H1 (cell line): ENCODE results near the gene CSRNP3. TPM values are rescaled to one million over a fixed set of nuclear protein-coding genes. Genes with fewer than 3 reads are reported as not detected.

Experiments used
- CTCF ChIA-PET: fragments of 300-600 bp; sonication (Branson Sonifier 250); formaldehyde crosslinking; loops from one replicate; lab custom pipeline; 2021; ENCODE audit not compliant: partially characterized antibody; lab: Charles Lee
- POLR2A ChIA-PET: fragments of 300-600 bp; sonication (Branson Sonifier 250); formaldehyde crosslinking; loops from one replicate; lab custom pipeline; 2021; ENCODE audit warnings: inconsistent platforms; ENCODE audit not compliant: partially characterized antibody; lab: Charles Lee
- DNase-seq, 2 experiments: peaks; one replicate each; pipeline versions ENCODE4 v3.0.0 to v3.0.0-alpha.2; 2010 to 2022; ENCODE audit warnings: low spot score in 2 of 2, low read depth in 1 of 2, mixed read lengths in 1 of 2
- FAIRE-seq: peaks from 2 replicates; lab custom pipeline; 2011; peaks lifted over from hg19 to GRCh38; lab: Jason Lieb, UNC
- H2AFZ ChIP-seq: 2 replicates; pipeline ENCODE4 v1.8.1; 2012; ENCODE audit warnings: low read length, inconsistent platforms
- H2AK5ac ChIP-seq: 2 replicates; pipeline ENCODE4 v1.6.1; 2013; ENCODE audit warnings: low read depth, low read length
- H2BK120ac ChIP-seq: replicated peaks from 2 replicates; pipeline ENCODE3; 2013; ENCODE audit warnings: low read depth, low read length, inconsistent platforms
- H2BK12ac ChIP-seq: 2 replicates; pipeline ENCODE4 v1.6.1; 2013; ENCODE audit warnings: low read depth, low read length
- H2BK15ac ChIP-seq: 2 replicates; pipeline ENCODE4 v1.6.1; 2013; ENCODE audit warnings: low read length
- H2BK20ac ChIP-seq: 2 replicates; pipeline ENCODE4 v1.6.1; 2013; ENCODE audit warnings: low read length
- H2BK5ac ChIP-seq: 2 replicates; pipeline ENCODE4 v1.6.1; 2013; ENCODE audit warnings: low read depth, low read length
- H3K14ac ChIP-seq: 2 replicates; pipeline ENCODE4 v1.6.1; 2013; ENCODE audit warnings: inconsistent platforms; ENCODE audit not compliant: insufficient read length
- H3K18ac ChIP-seq: 2 replicates; pipeline ENCODE4 v1.6.1; 2013; ENCODE audit warnings: low read length; ENCODE audit errors: extremely low read depth
- H3K23ac ChIP-seq: 2 replicates; pipeline ENCODE4 v1.6.1; 2013; ENCODE audit warnings: inconsistent platforms; ENCODE audit not compliant: insufficient read length
- H3K23me2 ChIP-seq: 2 replicates; pipeline ENCODE4 v1.6.1; 2013; ENCODE audit warnings: low read depth, low read length
- H3K27ac ChIP-seq: 2 replicates; pipeline ENCODE4 v1.6.1; 2011; ENCODE audit warnings: low read depth, low read length, inconsistent platforms
- H3K27me3 ChIP-seq, 4 experiments: replicated peaks in 1 of 4; 1 replicate in 1 of 4; 2 replicates in 3 of 4; pipeline versions ENCODE4 v1.6.1 to v1.8.1; 2011 to 2013; ENCODE audit warnings: low read length in 3 of 4, mild to moderate bottlenecking in 3 of 4, inconsistent platforms in 2 of 4, mixed read lengths in 2 of 4, moderate library complexity in 1 of 4; ENCODE audit not compliant: control insufficient read depth in 3 of 4, insufficient read depth in 3 of 4; ENCODE audit errors: extremely low read depth in 1 of 4
- H3K36me3 ChIP-seq, 4 experiments: 2 replicates each; pipeline versions ENCODE4 v1.6.1 to v1.8.1; 2011 to 2013; ENCODE audit warnings: mild to moderate bottlenecking in 4 of 4, low read length in 3 of 4, moderate library complexity in 2 of 4, control low read depth in 1 of 4, inconsistent platforms in 1 of 4; ENCODE audit not compliant: insufficient read depth in 4 of 4, control insufficient read depth in 2 of 4
- H3K4ac ChIP-seq: replicated peaks from 2 replicates; pipeline ENCODE3; 2013; ENCODE audit warnings: low read length, low read depth, mixed read lengths, inconsistent platforms; ENCODE audit not compliant: insufficient read length
- H3K4me1 ChIP-seq, 4 experiments: replicated peaks in 1 of 4; 1 replicate in 1 of 4; 2 replicates in 3 of 4; pipeline versions ENCODE4 v1.6.1 to v1.8.1; 2011 to 2013; ENCODE audit warnings: low read length in 3 of 4, inconsistent platforms in 2 of 4, mixed read lengths in 1 of 4; ENCODE audit not compliant: insufficient read depth in 4 of 4, control insufficient read depth in 3 of 4
- H3K4me2 ChIP-seq, 2 experiments: 2 replicates each; pipeline versions ENCODE4 v1.6.1 to v1.8.1; 2011 to 2013; ENCODE audit warnings: low read depth in 2 of 2, low read length in 2 of 2, control low read depth in 1 of 2, inconsistent platforms in 1 of 2, mild to moderate bottlenecking in 1 of 2; ENCODE audit not compliant: insufficient read depth in 1 of 2
- H3K4me3 ChIP-seq, 4 experiments: fragments of 200-600, 300-600 bp in 1 of 4; sonication (generic), shearing (Covaris generic), sonication (Bioruptor Twin) in 1 of 4; 2 replicates each; pipeline versions ENCODE4 v1.5.1 to v1.8.1; 2011 to 2016; ENCODE audit warnings: low read length in 4 of 4, low read depth in 3 of 4, control low read depth in 2 of 4, inconsistent platforms in 2 of 4, mild to moderate bottlenecking in 2 of 4, mixed read lengths in 1 of 4, moderate library complexity in 1 of 4; ENCODE audit not compliant: insufficient read depth in 2 of 4; ENCODE audit errors: extremely low read depth in 1 of 4
- H3K56ac ChIP-seq: replicated peaks from 2 replicates; pipeline ENCODE3; 2013; ENCODE audit warnings: low read depth, mild to moderate bottlenecking, mixed read lengths, low read length, inconsistent platforms; ENCODE audit not compliant: insufficient read length
- H3K79me1 ChIP-seq: 2 replicates; pipeline ENCODE4 v1.6.1; 2013; ENCODE audit warnings: low read depth, low read length, control low read depth
- H3K79me2 ChIP-seq, 2 experiments: 2 replicates each; pipeline versions ENCODE4 v1.6.1 to v1.8.1; 2012 to 2013; ENCODE audit warnings: low read length in 2 of 2, mild to moderate bottlenecking in 2 of 2, inconsistent platforms in 1 of 2; ENCODE audit not compliant: insufficient read depth in 2 of 2, control insufficient read depth in 1 of 2
- H3K9ac ChIP-seq, 4 experiments: replicated peaks in 1 of 4; 1 replicate in 1 of 4; 2 replicates in 3 of 4; pipeline versions ENCODE4 v1.6.1 to v1.8.1; 2011 to 2013; ENCODE audit warnings: low read depth in 3 of 4, low read length in 3 of 4, control low read depth in 2 of 4, mild to moderate bottlenecking in 2 of 4, moderate library complexity in 2 of 4, inconsistent platforms in 1 of 4; ENCODE audit errors: extremely low read depth in 1 of 4
- H3K9me3 ChIP-seq, 2 experiments: 2 replicates each; pipeline versions ENCODE4 v1.6.1 to v1.8.1; 2012 to 2013; ENCODE audit warnings: mild to moderate bottlenecking in 2 of 2, moderate library complexity in 2 of 2, control low read depth in 1 of 2, inconsistent platforms in 1 of 2, low read depth in 1 of 2, low read length in 1 of 2, mixed read lengths in 1 of 2; ENCODE audit not compliant: insufficient read depth in 2 of 2
- H4K20me1 ChIP-seq, 2 experiments: replicated peaks in 1 of 2; 2 replicates each; pipeline versions ENCODE3 to v1.8.1; 2011 to 2013; ENCODE audit warnings: inconsistent platforms in 2 of 2, low read length in 2 of 2, mild to moderate bottlenecking in 1 of 2; ENCODE audit not compliant: insufficient read depth in 2 of 2, control insufficient read depth in 1 of 2
- H4K5ac ChIP-seq: 2 replicates; pipeline ENCODE4 v1.6.1; 2013; ENCODE audit warnings: low read length, low read depth, mixed read lengths, inconsistent platforms; ENCODE audit not compliant: insufficient read length
- H4K8ac ChIP-seq: 2 replicates; pipeline ENCODE4 v1.8.0; 2013; ENCODE audit warnings: mild to moderate bottlenecking, moderate library complexity, low read length, inconsistent platforms; ENCODE audit not compliant: insufficient read depth; ENCODE audit errors: extremely low read depth
- H4K91ac ChIP-seq: replicated peaks from 2 replicates; pipeline ENCODE3; 2013; ENCODE audit warnings: low read length, mixed read lengths, inconsistent platforms; ENCODE audit not compliant: insufficient read length
- ATF2 ChIP-seq: IDR thresholded peaks from 2 replicates; pipeline ENCODE4 v1.6.1; 2012; ENCODE audit warnings: low read length, inconsistent platforms
- HDAC6 ChIP-seq: IDR thresholded peaks from one replicate; pipeline ENCODE4 v1.7.1; 2012; ENCODE audit warnings: low read depth, mild to moderate bottlenecking, inconsistent platforms, low read length, moderate library complexity
- POLR2AphosphoS5 ChIP-seq: IDR thresholded peaks from 2 replicates; pipeline ENCODE4 v1.6.1; 2011; ENCODE audit warnings: low read depth, low read length
- TEAD4 ChIP-seq: IDR thresholded peaks from 2 replicates; pipeline ENCODE4 v1.6.1; 2012; ENCODE audit warnings: low read depth, low read length, inconsistent platforms, mixed read lengths
- WGBS, 2 experiments: shearing (Covaris generic) in 1 of 2; methylation state at CpG; one replicate each; pipeline versions ENCODE4 v1.1.6 to v1.1.7; 2013 to 2015; ENCODE audit warnings: low lambda C conversion rate in 2 of 2, mixed read lengths in 2 of 2, inconsistent platforms in 1 of 2, low coverage in 1 of 2, missing lambda C conversion rate in 1 of 2; ENCODE audit not compliant: insufficient replicate concordance in 2 of 2, insufficient coverage in 1 of 2, insufficient read length in 1 of 2; ENCODE audit errors: extremely low coverage in 1 of 2, missing lambda C conversion rate in 1 of 2; 5-methylcytosine and 5-hydroxymethylcytosine counted together
- polyA plus RNA-seq, 7 experiments: library from polyadenylated mRNA; depleted of rRNA in 3 of 7; stranded (reverse) in 5 of 7; unstranded in 2 of 7; fragments of >200 nt in 5 of 7; fragments of 200-250 nt in 2 of 7; gene quantifications; 1 replicate in 5 of 7; 2 replicates in 1 of 7; 4 replicates in 1 of 7; pipeline versions ENCODE4 v1.2.1 to v1.2.3, GENCODE V29; 2011 to 2013; ENCODE audit warnings: missing spikeins in 2 of 7, mixed read lengths in 2 of 7
- total RNA-seq: library from RNA; stranded (reverse); fragmentation: NEBNext Ultra II Directional; extraction: Animal tissue kit (Norgen Biotek cat#: 25700); gene quantifications from 2 replicates; pipeline ENCODE4 v1.2.1, GENCODE V29; 2021

The CSRNP3 gene
- total and polyA plus RNA-seq, 2 of the 8 experiments (the other 6 are each of a cell fraction or from before 2014, with no cell fraction given), result 1.3 to 6.5 TPM

- Histone ChIP-seq H3K79me2 (no peaks in the 10 kb centered on the region), H2AK5ac (no peak overlapping the region), H3K27me3 (no peaks in the 10 kb centered on the region), H4K8ac (no peak overlapping the region), H3K4me2 (no peak overlapping the region), H3K27ac (no peak overlapping the region), H4K20me1 (no peaks in the 10 kb centered on the region), H3K9ac (no peak overlapping the region), H2BK5ac (no peak overlapping the region), H2BK12ac (no peak overlapping the region), H2BK20ac (no peak overlapping the region), H3K18ac (no peak overlapping the region), H2BK120ac (no peak overlapping the region), H3K79me1 (no peaks in the 10 kb centered on the region), H4K91ac (no peak overlapping the region), H3K4me3 (no peak overlapping the region), H3K14ac (no peak overlapping the region), H3K4me1 (no peaks in the 10 kb centered on the region; a peak in 1 of 7 replicates), H3K23ac (no peak overlapping the region), H2BK15ac (no peak overlapping the region), H3K9me3 (no peaks in the 10 kb centered on the region), H4K5ac (no peak overlapping the region), H3K4ac (no peak overlapping the region), H2AFZ (no peak overlapping the region), H3K36me3 (no peaks in the 10 kb centered on the region), H3K56ac (no peak overlapping the region), H3K23me2 (no peaks in the 10 kb centered on the region)
- DNase-seq (no peak), FAIRE-seq (no peak)
- no peak for TF ChIP-seq POLR2AphosphoS5
- TF ChIP-seq ATF2, result no peak
- TF ChIP-seq HDAC6, result no peak
- TF ChIP-seq TEAD4, result no peak
- CTCF ChIA-PET, result interaction anchor here (0.5 to 1.0 kb wide), 2 partner anchors 10 to 194 kb away, joined by 3 read pairs; no protein-coding TSS in a partner anchor
- POLR2A ChIA-PET, result interaction anchor here (1.0 kb wide), 1 partner anchor 16 kb away, joined by 4 read pairs; no protein-coding TSS in a partner anchor
- WGBS, 2 experiments, result 92% methylated on average over 3 of the region's 3 CpGs; no CpG with 5 or more reads in 1 of the 2 experiments
These were observed 114.7 kb downstream of the CSRNP3 start for GRCh38 chr2:165584126-165584654.
